GM19463 (cell line): ENCODE results near the gene ANO2.

ENCODE experiments used
- ATAC-seq: cut with Tn5 transposase; IDR thresholded peaks from one replicate; pipeline ENCODE4 v1.9.1; 2021; ENCODE audit warnings: mild to moderate bottlenecking, moderate library complexity; ENCODE audit not compliant: unreplicated experiment

Gene ANO2

GRCh38 chr12:5784462-5785130 is 160.5 kb downstream of the ANO2 start:
- no peak for ATAC-seq

GRCh38 chr12:5783289-5783920 is 161.7 kb downstream of the ANO2 start:
- ATAC-seq: no peak

- ATAC-seq: no peak
Observed at GRCh38 chr12:5780536-5780935, 164.5 kb downstream of the ANO2 start.

- no peak for ATAC-seq
Observed at GRCh38 chr12:5779401-5779800, 165.7 kb downstream of the ANO2 start.

- ATAC-seq: no peak
Observed at GRCh38 chr12:5778821-5779220, 166.2 kb downstream of the ANO2 start.

GRCh38 chr12:5777451-5777850 is 167.6 kb downstream of the ANO2 start:
- ATAC-seq: no peak

GRCh38 chr12:5776091-5776490 is 169.0 kb downstream of the ANO2 start:
- ATAC-seq: no peak

GRCh38 chr12:5773550-5773949 is 171.5 kb downstream of the ANO2 start:
- ATAC-seq: no peak

GRCh38 chr12:5771756-5772155 is 173.3 kb downstream of the ANO2 start:
- no peak for ATAC-seq

- ATAC-seq: no peak
Observed at GRCh38 chr12:5770727-5771126, 174.3 kb downstream of the ANO2 start.

- no peak for ATAC-seq
Observed at GRCh38 chr12:5768581-5769196, 176.4 kb downstream of the ANO2 start.

- no peak for ATAC-seq
Observed at GRCh38 chr12:5768171-5768570, 176.9 kb downstream of the ANO2 start.

GRCh38 chr12:5758347-5758746 is 186.7 kb downstream of the ANO2 start:
- ATAC-seq: no peak

GRCh38 chr12:5756338-5756842 is 188.7 kb downstream of the ANO2 start:
- no peak for ATAC-seq

- no peak for ATAC-seq
Observed at GRCh38 chr12:5748027-5748426, 197.0 kb downstream of the ANO2 start.

GRCh38 chr12:5746917-5747316 is 198.1 kb downstream of the ANO2 start:
- ATAC-seq: no peak

GRCh38 chr12:5746036-5746908 is 198.8 kb downstream of the ANO2 start:
- ATAC-seq: no peak

GRCh38 chr12:5745251-5745888 is 199.7 kb downstream of the ANO2 start:
- no peak for ATAC-seq

- ATAC-seq: no peak
Observed at GRCh38 chr12:5742258-5742657, 202.8 kb downstream of the ANO2 start.

GRCh38 chr12:5739917-5740316 is 205.1 kb downstream of the ANO2 start:
- no peak for ATAC-seq

GRCh38 chr12:5737778-5738177 is 207.3 kb downstream of the ANO2 start:
- ATAC-seq: no peak
